Caco-2 (cell line): ENCODE measurements around the gene COL15A1. TPM values are rescaled to one million over a fixed set of nuclear protein-coding genes. Genes with fewer than 3 reads are reported as not detected.

Source experiments
- BruUV-seq: library from RNA; stranded (reverse); fragments of 400-500 nt; replicated peaks from 2 replicates; lab custom pipeline; 2021; lab: Mats Ljungman, UMichigan
- CTCF ChIA-PET: fragments of 300-600 bp; sonication (Branson Sonifier 250); formaldehyde crosslinking; loops from one replicate; lab custom pipeline; 2022; ENCODE audit warnings: antibody characterized with exemption; lab: Charles Lee
- POLR2A ChIA-PET: fragments of 300-600 bp; sonication (Branson Sonifier 250); formaldehyde crosslinking; loops from one replicate; lab custom pipeline; 2022; ENCODE audit warnings: antibody characterized with exemption; lab: Charles Lee
- DNase-seq, 2 experiments: peaks; one replicate each; pipeline versions ENCODE4 v3.0.0 to v3.0.0-alpha.2; 2020 to 2022
- H3K27me3 ChIP-seq: replicated peaks from 2 replicates; pipeline ENCODE4 v1.6.0; 2011; ENCODE audit warnings: low read length; ENCODE audit not compliant: control insufficient read depth, insufficient read depth
- H3K36me3 ChIP-seq: 2 replicates; pipeline ENCODE4 v1.5.1; 2011; ENCODE audit warnings: low read length; ENCODE audit not compliant: control insufficient read depth, insufficient read depth
- H3K4me1 ChIP-seq: fragments of 250-450 bp; sonication (Bioruptor Pico); 2 replicates; pipeline ENCODE4 v1.5.1; 2020; ENCODE audit warnings: mild to moderate bottlenecking
- H3K4me3 ChIP-seq: 2 replicates; pipeline ENCODE4 v1.5.1; 2011; ENCODE audit warnings: low read depth, mild to moderate bottlenecking, control low read depth, low read length
- H3K9me3 ChIP-seq: fragments of 250-450 bp; sonication (Bioruptor Pico); 2 replicates; pipeline ENCODE4 v1.5.1; 2020; ENCODE audit warnings: mild to moderate bottlenecking, moderate library complexity
- H3K27ac Mint-ChIP-seq: one replicate; pipeline ENCODE4 v1.8.0; 2022; ENCODE audit warnings: mixed read lengths; ENCODE audit not compliant: unreplicated experiment
- H3K27me3 Mint-ChIP-seq: one replicate; pipeline ENCODE4 v1.8.0; 2022; ENCODE audit warnings: mixed read lengths; ENCODE audit not compliant: insufficient read depth, unreplicated experiment
- H3K36me3 Mint-ChIP-seq: one replicate; pipeline ENCODE4 v1.8.0; 2022; ENCODE audit warnings: mild to moderate bottlenecking, mixed read lengths; ENCODE audit not compliant: insufficient read depth, unreplicated experiment
- H3K4me1 Mint-ChIP-seq: one replicate; pipeline ENCODE4 v1.8.0; 2022; ENCODE audit warnings: low read depth, mixed read lengths; ENCODE audit not compliant: unreplicated experiment
- H3K4me3 Mint-ChIP-seq: one replicate; pipeline ENCODE4 v1.8.0; 2022; ENCODE audit warnings: mild to moderate bottlenecking, moderate library complexity, mixed read lengths; ENCODE audit not compliant: unreplicated experiment
- H3K9me3 Mint-ChIP-seq: one replicate; pipeline ENCODE4 v1.8.0; 2022; ENCODE audit warnings: mixed read lengths; ENCODE audit not compliant: unreplicated experiment
- CTCF ChIP-seq, 2 experiments: fragments of 200-600 bp in 1 of 2; IDR thresholded peaks; 1 replicate in 1 of 2; 2 replicates in 1 of 2; pipeline versions ENCODE4 v1.5.1 to v1.8.0; 2011 to 2022; ENCODE audit warnings: antibody characterized with exemption in 1 of 2, control low read depth in 1 of 2, inconsistent platforms in 1 of 2, low read depth in 1 of 2, low read length in 1 of 2, mild to moderate bottlenecking in 1 of 2, moderate library complexity in 1 of 2; ENCODE audit not compliant: insufficient read depth in 1 of 2, severe bottlenecking in 1 of 2, unreplicated experiment in 1 of 2
- intact Hi-C: fragments of 100-400 bp; cut with micrococcal nuclease; formaldehyde crosslinking; loops from one replicate; pipeline ENCODE4 v1.10.0; 2022; ENCODE audit not compliant: unreplicated experiment
- total RNA-seq: library from RNA; stranded (reverse); gene quantifications from 2 replicates; pipeline ENCODE4 v1.2.3, GENCODE V29; 2022

Gene COL15A1
- total RNA-seq, 1 experiment from 2014 or later = not detected

GRCh38 chr9:98902925-98903324 lies 40.8 kb upstream of the COL15A1 start:
- Mint-ChIP-seq H3K27me3 (no peaks in the 10 kb centered on the region), H3K4me3 (no peak overlapping the region), H3K27ac (no peak overlapping the region), H3K36me3 (no peaks in the 10 kb centered on the region), H3K4me1 (no peaks in the 10 kb centered on the region), H3K9me3 (no peaks in the 10 kb centered on the region)
- no peak for DNase-seq
- intact Hi-C loops = no loop called here
- no peak for TF ChIP-seq CTCF (IDR thresholded peaks at IDR 0.05; ENCODE audit: insufficient read depth in 1 of 2, low read depth in 1 of 2, low read length in 1 of 2, severe bottlenecking in 1 of 2, unreplicated experiment in 1 of 2)
- Histone ChIP-seq H3K4me1 (no peaks in the 10 kb centered on the region), H3K9me3 (no peaks in the 10 kb centered on the region), H3K36me3 (no peaks in the 10 kb centered on the region), H3K27me3 (no peaks in the 10 kb centered on the region), H3K4me3 (no peak overlapping the region)
- BruUV-seq = no TSS peak
- ChIA-PET CTCF (no interaction called here), POLR2A (no interaction called here)

GRCh38 chr9:98903961-98904411 lies 39.7 kb upstream of the COL15A1 start:
- BruUV-seq = no TSS peak
- ChIA-PET POLR2A (no interaction called here), CTCF (no interaction called here)
- Mint-ChIP-seq H3K27me3 (no peaks in the 10 kb centered on the region), H3K4me1 (no peaks in the 10 kb centered on the region), H3K9me3 (no peaks in the 10 kb centered on the region), H3K4me3 (no peak overlapping the region), H3K27ac (no peak overlapping the region), H3K36me3 (no peaks in the 10 kb centered on the region)
- H3K4me3 ChIP-seq = no peak overlapping the region
- no peaks in the 10 kb centered on the region for H3K4me1 ChIP-seq
- no peaks in the 10 kb centered on the region for H3K9me3 ChIP-seq
- no peaks in the 10 kb centered on the region for H3K27me3 ChIP-seq
- DNase-seq = no peak
- TF ChIP-seq CTCF (IDR thresholded peaks at IDR 0.05; ENCODE audit: insufficient read depth in 1 of 2, low read depth in 1 of 2, low read length in 1 of 2, severe bottlenecking in 1 of 2, unreplicated experiment in 1 of 2) = no peak
- no peaks in the 10 kb centered on the region for H3K36me3 ChIP-seq
- intact Hi-C loops = no loop called here

- Mint-ChIP-seq H3K36me3 (no peaks in the 10 kb centered on the region), H3K9me3 (no peaks in the 10 kb centered on the region), H3K4me3 (no peak overlapping the region), H3K4me1 (no peaks in the 10 kb centered on the region), H3K27ac (no peak overlapping the region), H3K27me3 (no peaks in the 10 kb centered on the region)
- no peak for TF ChIP-seq CTCF (IDR thresholded peaks at IDR 0.05; ENCODE audit: insufficient read depth in 1 of 2, low read depth in 1 of 2, low read length in 1 of 2, severe bottlenecking in 1 of 2, unreplicated experiment in 1 of 2)
- ChIA-PET CTCF (no interaction called here), POLR2A (no interaction called here)
- H3K4me3 ChIP-seq = no peak overlapping the region
- no TSS peak for BruUV-seq
- H3K4me1 ChIP-seq = no peaks in the 10 kb centered on the region
- no peaks in the 10 kb centered on the region for H3K27me3 ChIP-seq
- no peaks in the 10 kb centered on the region for H3K9me3 ChIP-seq
- intact Hi-C loops = no loop called here
- no peaks in the 10 kb centered on the region for H3K36me3 ChIP-seq
- no peak for DNase-seq
These were observed 38.7 kb upstream of the COL15A1 start for GRCh38 chr9:98905015-98905414.
